ENCODE data around the gene ARFGAP2. TPM values are rescaled to one million over a fixed set of nuclear protein-coding genes. Genes with fewer than 3 reads are reported as not detected.

Gene ARFGAP2
- total RNA-seq, 4 donors from 2014 or later = 105 to 239 (median 157) TPM

DNA sequence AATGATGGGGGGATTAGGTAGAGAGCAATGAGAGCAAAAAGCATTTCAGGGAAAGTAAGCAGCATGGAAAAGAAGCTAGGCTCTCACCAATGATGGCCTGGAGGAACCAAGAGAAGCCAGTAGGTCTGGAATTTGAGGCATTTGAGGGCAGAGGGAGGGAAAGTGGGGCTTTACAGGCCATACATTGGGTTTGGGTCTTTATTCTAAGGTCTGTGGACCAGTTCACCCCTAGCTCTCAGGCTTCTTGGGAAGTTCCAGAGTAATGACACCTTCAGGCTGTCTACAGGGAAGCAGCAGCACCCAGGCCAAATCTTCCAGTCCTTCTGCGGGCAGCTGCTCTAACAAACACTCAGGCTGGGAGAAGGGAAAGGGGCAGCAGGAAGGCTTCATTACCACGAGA, 29.4 kb downstream of the ARFGAP2 start:
- no peak overlapping the region for H3K4me3 ChIP-seq (ENCODE audit: low read depth, poor library complexity, severe bottlenecking)
- WGBS, 2 donors = 67 to 89% methylated on average over 2 of the region's 2 CpGs
- no peak for DNase-seq (ENCODE audit: low spot score in 2 of 2)
- no peak for TF ChIP-seq POLR2A (IDR thresholded peaks at IDR 0.05)
- TF ChIP-seq, protein P1, sequence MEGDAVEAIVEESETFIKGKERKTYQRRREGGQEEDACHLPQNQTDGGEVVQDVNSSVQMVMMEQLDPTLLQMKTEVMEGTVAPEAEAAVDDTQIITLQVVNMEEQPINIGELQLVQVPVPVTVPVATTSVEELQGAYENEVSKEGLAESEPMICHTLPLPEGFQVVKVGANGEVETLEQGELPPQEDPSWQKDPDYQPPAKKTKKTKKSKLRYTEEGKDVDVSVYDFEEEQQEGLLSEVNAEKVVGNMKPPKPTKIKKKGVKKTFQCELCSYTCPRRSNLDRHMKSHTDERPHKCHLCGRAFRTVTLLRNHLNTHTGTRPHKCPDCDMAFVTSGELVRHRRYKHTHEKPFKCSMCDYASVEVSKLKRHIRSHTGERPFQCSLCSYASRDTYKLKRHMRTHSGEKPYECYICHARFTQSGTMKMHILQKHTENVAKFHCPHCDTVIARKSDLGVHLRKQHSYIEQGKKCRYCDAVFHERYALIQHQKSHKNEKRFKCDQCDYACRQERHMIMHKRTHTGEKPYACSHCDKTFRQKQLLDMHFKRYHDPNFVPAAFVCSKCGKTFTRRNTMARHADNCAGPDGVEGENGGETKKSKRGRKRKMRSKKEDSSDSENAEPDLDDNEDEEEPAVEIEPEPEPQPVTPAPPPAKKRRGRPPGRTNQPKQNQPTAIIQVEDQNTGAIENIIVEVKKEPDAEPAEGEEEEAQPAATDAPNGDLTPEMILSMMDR (IDR thresholded peaks at IDR 0.05) = no peak
- intact Hi-C loops (cut with DNase I; ENCODE audit: low total_unique reads) = no loop called here

DNA sequence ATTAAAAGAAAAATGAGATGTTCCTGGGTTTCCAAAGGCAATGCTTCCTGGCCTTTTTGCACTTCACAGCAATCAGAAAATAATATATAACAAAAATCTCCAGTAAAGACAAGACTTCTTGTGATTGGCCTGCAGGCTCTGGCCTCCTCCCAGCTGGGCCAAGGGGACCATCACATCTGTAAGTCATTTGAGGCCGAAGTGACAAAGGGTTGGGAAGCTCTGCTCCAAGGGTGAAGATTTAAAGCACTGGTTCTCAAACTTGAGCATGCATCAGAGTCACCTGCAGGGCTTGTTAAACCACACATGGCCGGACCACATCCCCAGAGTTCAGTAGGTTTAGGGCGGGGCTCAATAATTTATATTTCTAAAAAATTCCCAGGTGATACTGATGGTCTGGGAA, 32.1 kb downstream of the ARFGAP2 start:
- TF ChIP-seq, protein P1 (IDR thresholded peaks at IDR 0.05) = no peak
- TF ChIP-seq POLR2A (IDR thresholded peaks at IDR 0.05) = no peak
- peak in 1 of 2 donors; percentile 61 for DNase-seq (ENCODE audit: low spot score in 2 of 2)
- intact Hi-C loops (cut with DNase I; ENCODE audit: low total_unique reads) = no loop called here
- no peak overlapping the region for H3K4me3 ChIP-seq (ENCODE audit: low read depth, poor library complexity, severe bottlenecking)
- 51 to 62% methylated on average over 3 of the region's 3 CpGs for WGBS, 2 donors

DNA sequence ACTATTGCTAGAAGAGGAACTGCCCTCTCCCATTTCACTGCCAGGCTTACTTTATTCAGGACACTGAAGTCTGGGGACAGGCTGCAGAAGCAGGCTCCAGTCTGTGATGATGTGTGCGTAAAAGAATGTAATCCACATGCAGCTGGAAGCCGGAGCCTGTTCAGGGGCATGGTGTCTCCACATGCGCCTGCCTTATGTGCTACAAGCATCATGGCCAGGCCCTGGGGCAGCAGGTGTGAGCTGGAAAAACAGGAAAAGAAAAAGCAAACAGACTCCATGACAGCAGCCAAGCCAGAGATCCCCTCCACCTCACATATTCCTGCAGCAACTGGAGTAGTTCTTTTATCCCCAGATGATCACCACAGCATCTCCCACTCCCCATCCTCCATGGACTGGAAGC, 33.4 kb downstream of the ARFGAP2 start:
- intact Hi-C loops (cut with DNase I; ENCODE audit: low total_unique reads) = no loop called here
- WGBS, 2 donors = 31 to 42% methylated on average over 3 of the region's 3 CpGs
- no peak overlapping the region for H3K4me3 ChIP-seq (ENCODE audit: low read depth, poor library complexity, severe bottlenecking)
- peak; percentile 81 to 91 for DNase-seq (ENCODE audit: low spot score in 2 of 2)
- TF ChIP-seq, protein P1 (IDR thresholded peaks at IDR 0.05) = no peak
- no peak for TF ChIP-seq POLR2A (IDR thresholded peaks at IDR 0.05)

DNA sequence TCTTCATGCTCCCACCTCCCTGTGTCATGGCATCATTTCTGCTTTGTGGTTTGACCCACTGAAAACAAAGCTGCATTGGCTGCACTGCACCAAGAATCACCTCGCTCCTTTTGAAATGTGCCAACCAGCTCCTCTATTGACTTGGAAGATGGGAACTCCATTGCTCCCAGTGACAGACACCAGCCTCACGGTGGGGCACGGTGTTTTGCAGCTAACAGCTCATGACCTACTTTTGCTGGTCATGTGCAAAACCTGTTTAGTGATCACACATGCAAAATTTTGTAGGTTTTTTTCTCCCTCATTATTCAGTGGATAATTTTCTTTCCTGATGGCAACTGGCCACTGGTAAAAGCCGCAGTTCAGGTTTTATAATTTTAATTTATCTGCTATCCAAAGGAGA, 36.8 kb downstream of the ARFGAP2 start:
- WGBS, 2 donors = 48 to 61% methylated on average over 4 of the region's 4 CpGs
- TF ChIP-seq, protein P1 (IDR thresholded peaks at IDR 0.05) = no peak
- no peak for TF ChIP-seq POLR2A (IDR thresholded peaks at IDR 0.05)
- no peak overlapping the region for H3K4me3 ChIP-seq (ENCODE audit: low read depth, poor library complexity, severe bottlenecking)
- intact Hi-C loops (cut with DNase I; ENCODE audit: low total_unique reads) = no loop called here
- DNase-seq (ENCODE audit: low spot score in 2 of 2) = peak in 1 of 2 donors; percentile 49

DNA sequence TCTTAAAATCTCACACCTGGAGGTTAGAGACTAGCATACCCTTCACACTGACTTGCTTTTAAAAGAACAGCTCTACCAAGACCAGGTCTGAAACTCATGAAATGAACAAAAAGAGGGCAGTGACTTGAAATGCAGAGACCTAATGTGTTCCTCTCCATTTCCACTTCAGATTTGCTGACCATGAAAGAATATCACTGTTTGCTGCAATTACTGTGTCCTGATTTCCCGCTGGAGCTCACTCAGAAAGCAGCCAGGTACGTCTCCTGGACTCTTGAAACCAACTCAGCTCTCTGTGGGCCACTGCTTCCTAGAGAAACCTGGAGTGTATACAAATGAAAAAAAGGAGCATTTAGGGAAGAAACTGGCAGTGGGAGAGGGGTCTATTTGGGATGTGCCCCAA, 39.2 kb downstream of the ARFGAP2 start:
- no peak overlapping the region for H3K4me3 ChIP-seq (ENCODE audit: low read depth, poor library complexity, severe bottlenecking)
- TF ChIP-seq, protein P1 (IDR thresholded peaks at IDR 0.05) = no peak
- no peak for TF ChIP-seq POLR2A (IDR thresholded peaks at IDR 0.05)
- intact Hi-C loops (cut with DNase I; ENCODE audit: low total_unique reads) = no loop called here
- peak in 1 of 2 donors; percentile 6 for DNase-seq (ENCODE audit: low spot score in 2 of 2)
- WGBS, 2 donors = 89 to 96% methylated on average over 2 of the region's 2 CpGs

DNA sequence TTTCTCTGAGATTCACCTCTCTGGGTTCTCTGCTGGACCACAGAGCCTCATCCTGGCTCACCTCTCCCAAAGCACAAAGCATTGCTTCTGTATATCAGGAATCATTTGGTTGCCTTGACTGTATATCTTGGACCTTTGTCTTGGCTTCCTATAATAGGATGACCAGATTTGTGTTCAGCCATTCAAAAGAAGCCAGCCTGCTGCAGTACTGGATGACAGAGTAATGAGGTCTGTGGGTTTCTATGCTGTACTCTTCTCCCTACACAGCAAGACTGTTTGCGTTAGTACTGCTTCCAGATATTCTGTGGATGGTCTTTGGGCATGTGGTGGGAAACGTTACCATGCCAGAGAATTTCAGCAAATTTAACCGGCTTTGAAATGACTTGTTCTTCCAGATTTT, 39.8 kb downstream of the ARFGAP2 start:
- no peak overlapping the region for H3K4me3 ChIP-seq (ENCODE audit: low read depth, poor library complexity, severe bottlenecking)
- no peak for TF ChIP-seq POLR2A (IDR thresholded peaks at IDR 0.05)
- TF ChIP-seq, protein P1 (IDR thresholded peaks at IDR 0.05) = no peak
- DNase-seq (ENCODE audit: low spot score in 2 of 2) = no peak
- 73 to 80% methylated on average over 3 of the region's 3 CpGs for WGBS, 2 donors
- intact Hi-C loops (cut with DNase I; ENCODE audit: low total_unique reads) = no loop called here
